Neural progenitor cell (in vitro differentiated cells): ENCODE data around the gene SAMD3.

ENCODE experiments used
- CTCF ChIP-seq: fragments of 200-600 bp; sonication (generic); IDR thresholded peaks from 2 replicates; pipeline ENCODE4 v1.5.1; 2017; ENCODE audit warnings: antibody characterized with exemption, mild to moderate bottlenecking
- EZH2phosphoT487 ChIP-seq: fragments of 200-600 bp; sonication (generic); IDR thresholded peaks from 2 replicates; pipeline ENCODE4 v1.6.1; 2017; ENCODE audit warnings: antibody characterized with exemption

DNA sequence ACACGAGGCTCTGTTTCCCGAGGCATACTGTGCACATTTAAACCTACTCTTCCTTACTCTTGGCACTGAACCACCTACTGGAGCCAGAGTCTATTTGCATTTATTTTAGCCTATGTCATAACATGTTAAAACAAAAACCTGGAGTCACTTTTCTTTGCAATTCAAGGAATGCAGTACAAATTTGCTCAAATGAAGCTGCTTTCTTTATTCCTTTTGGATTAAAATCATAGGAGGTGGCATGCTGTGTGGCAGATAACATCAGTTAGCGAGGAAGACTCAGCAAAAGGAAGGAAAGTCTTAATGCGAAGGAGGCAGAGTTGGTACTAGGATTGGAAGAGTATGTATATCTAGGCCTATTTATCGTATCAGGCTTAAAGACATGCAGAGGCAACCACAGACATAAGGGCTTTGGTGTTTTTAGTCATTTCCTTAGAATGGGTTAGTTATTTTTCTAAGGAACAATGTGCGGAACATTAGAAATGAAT lies 92.9 kb downstream of the SAMD3 start:
- no peak for TF ChIP-seq EZH2phosphoT487
- no peak for TF ChIP-seq CTCF
